ENCODE measurements around the gene ZFYVE28. TPM values are rescaled to one million over a fixed set of nuclear protein-coding genes. Genes with fewer than 3 reads are reported as not detected.

Gene ZFYVE28
- total RNA-seq, 2 experiments from 2014 or later: 26.2 to 28.0 TPM

DNA sequence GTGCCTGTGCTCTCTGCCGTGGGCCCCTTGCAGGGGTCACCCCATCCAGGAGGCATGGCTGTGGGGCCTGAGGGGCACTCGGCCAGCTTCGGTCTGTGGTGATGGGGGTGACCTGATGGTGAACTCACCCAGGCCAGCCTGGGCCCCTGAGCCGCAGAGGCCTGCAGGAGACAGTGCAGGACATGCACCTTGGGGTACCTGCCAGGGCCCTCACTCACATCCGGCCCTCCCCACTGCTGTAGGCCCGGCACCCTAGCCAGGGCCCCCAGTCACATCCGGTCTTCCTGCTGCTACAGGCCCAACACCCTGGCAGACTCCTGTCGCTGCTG, 7.6 kb upstream of the ZFYVE28 start:
- no peak overlapping the region for H3K27ac ChIP-seq (ENCODE audit: low read depth in 1 of 2, low read length in 2 of 2)
- Mint-ChIP-seq H3K27ac (no peak overlapping the region), H3K27me3 (peaks cover 22% of the 10 kb centered on the region), H3K4me1 (ENCODE audit: low read depth) (no peaks in the 10 kb centered on the region), H3K9me3 (no peaks in the 10 kb centered on the region), H3K36me3 (ENCODE audit: low read depth) (no peaks in the 10 kb centered on the region), H3K4me3 (no peak overlapping the region)
- ATAC-seq (ENCODE audit: poor library complexity): no peak
- TF ChIP-seq CTCF (IDR thresholded peaks at IDR 0.05): no peak
- intact Hi-C loops (cut with DNase I, micrococcal nuclease): no loop called here
- no peaks in the 10 kb centered on the region for H3K4me1 ChIP-seq (ENCODE audit: insufficient read depth, low read length)
- no peaks in the 10 kb centered on the region for H3K9me3 ChIP-seq (ENCODE audit: control insufficient read depth in 1 of 2, insufficient read depth in 1 of 2, low read length in 2 of 2)
- ChIA-PET POLR2A (no interaction called here), CTCF (no interaction called here)
- H3K36me3 ChIP-seq (ENCODE audit: insufficient read depth, low read length): no peaks in the 10 kb centered on the region
- H3K4me3 ChIP-seq (ENCODE audit: low read length): no peak overlapping the region
- no peak for DNase-seq
- peaks cover 0 to under 1% of the 10 kb centered on the region in 2 experiments for H3K27me3 ChIP-seq (ENCODE audit: control insufficient read depth in 1 of 2, insufficient read depth in 2 of 2, low read length in 2 of 2)

GRCh38 chr4:2425386-2426068, 7.1 kb upstream of the ZFYVE28 start:
- Histone ChIP-seq H3K36me3 (ENCODE audit: insufficient read depth, low read length) (no peaks in the 10 kb centered on the region), H3K27me3 (ENCODE audit: control insufficient read depth in 1 of 2, insufficient read depth in 2 of 2, low read length in 2 of 2) (peaks cover 0 to 5% of the 10 kb centered on the region in 2 experiments), H3K4me1 (ENCODE audit: insufficient read depth, low read length) (no peaks in the 10 kb centered on the region), H3K9me3 (ENCODE audit: control insufficient read depth in 1 of 2, insufficient read depth in 1 of 2, low read length in 2 of 2) (no peaks in the 10 kb centered on the region), H3K27ac (ENCODE audit: low read depth in 1 of 2, low read length in 2 of 2) (no peak overlapping the region), H3K4me3 (ENCODE audit: low read length) (no peak overlapping the region)
- ChIA-PET POLR2A (no interaction called here), CTCF (no interaction called here)
- H3K9me3 Mint-ChIP-seq: no peaks in the 10 kb centered on the region
- no peaks in the 10 kb centered on the region for H3K36me3 Mint-ChIP-seq (ENCODE audit: low read depth)
- TF ChIP-seq CTCF (IDR thresholded peaks at IDR 0.05): no peak
- H3K4me3 Mint-ChIP-seq: no peak overlapping the region
- intact Hi-C loops (cut with DNase I, micrococcal nuclease): no loop called here
- H3K27ac Mint-ChIP-seq: no peak overlapping the region
- no peak for ATAC-seq (ENCODE audit: poor library complexity)
- DNase-seq: no peak
- H3K4me1 Mint-ChIP-seq (ENCODE audit: low read depth): no peaks in the 10 kb centered on the region
- peaks cover 27% of the 10 kb centered on the region for H3K27me3 Mint-ChIP-seq

DNA sequence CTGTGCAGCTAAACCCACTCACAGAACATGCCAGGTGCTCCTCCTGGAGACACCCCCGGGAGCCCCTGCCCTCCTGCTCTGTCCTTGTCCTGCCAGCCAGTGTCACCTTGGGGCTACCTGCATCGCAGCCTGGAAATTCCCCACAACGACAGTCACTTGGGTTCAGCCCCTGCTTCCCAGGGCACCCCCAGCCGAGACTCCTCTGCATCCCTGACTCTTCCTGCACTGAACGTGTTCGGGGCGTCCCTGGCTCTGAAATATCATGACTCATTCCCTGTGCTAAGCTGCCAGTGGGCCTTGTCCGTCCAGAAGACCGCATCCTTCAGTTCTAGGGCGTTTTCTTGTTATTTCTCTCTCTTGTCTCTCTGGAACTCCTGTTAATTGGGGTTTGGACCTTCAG, 6.1 kb upstream of the ZFYVE28 start:
- Mint-ChIP-seq H3K9me3 (no peaks in the 10 kb centered on the region), H3K4me3 (no peak overlapping the region), H3K27ac (no peak overlapping the region), H3K27me3 (peaks cover 33% of the 10 kb centered on the region), H3K4me1 (ENCODE audit: low read depth) (peaks cover 8% of the 10 kb centered on the region), H3K36me3 (ENCODE audit: low read depth) (no peaks in the 10 kb centered on the region)
- DNase-seq: no peak
- peaks cover 5% of the 10 kb centered on the region for H3K4me1 ChIP-seq (ENCODE audit: insufficient read depth, low read length)
- no peak for TF ChIP-seq CTCF (IDR thresholded peaks at IDR 0.05)
- H3K27me3 ChIP-seq (ENCODE audit: control insufficient read depth in 1 of 2, insufficient read depth in 2 of 2, low read length in 2 of 2): peaks cover 0 to 5% of the 10 kb centered on the region in 2 experiments
- ATAC-seq (ENCODE audit: poor library complexity): no peak
- no peaks in the 10 kb centered on the region for H3K36me3 ChIP-seq (ENCODE audit: insufficient read depth, low read length)
- intact Hi-C loops (cut with DNase I, micrococcal nuclease): loop anchor here in 1 of 2 experiments (5.0 kb wide), 1 partner anchor 202 kb away; no protein-coding TSS in a partner anchor
- ChIA-PET CTCF (no interaction called here), POLR2A (no interaction called here)
- no peak overlapping the region for H3K27ac ChIP-seq (ENCODE audit: low read depth in 1 of 2, low read length in 2 of 2)
- H3K9me3 ChIP-seq (ENCODE audit: control insufficient read depth in 1 of 2, insufficient read depth in 1 of 2, low read length in 2 of 2): no peaks in the 10 kb centered on the region
- no peak overlapping the region for H3K4me3 ChIP-seq (ENCODE audit: low read length)

Data from CD4-positive, alpha-beta T cell (primary cell).